Measurements from ENCODE around the gene PID1. TPM values are rescaled to one million over a fixed set of nuclear protein-coding genes. Genes with fewer than 3 reads are reported as not detected.

PID1 gene
- total RNA-seq, 1 donor from 2014 or later, result 0.34 TPM

DNA sequence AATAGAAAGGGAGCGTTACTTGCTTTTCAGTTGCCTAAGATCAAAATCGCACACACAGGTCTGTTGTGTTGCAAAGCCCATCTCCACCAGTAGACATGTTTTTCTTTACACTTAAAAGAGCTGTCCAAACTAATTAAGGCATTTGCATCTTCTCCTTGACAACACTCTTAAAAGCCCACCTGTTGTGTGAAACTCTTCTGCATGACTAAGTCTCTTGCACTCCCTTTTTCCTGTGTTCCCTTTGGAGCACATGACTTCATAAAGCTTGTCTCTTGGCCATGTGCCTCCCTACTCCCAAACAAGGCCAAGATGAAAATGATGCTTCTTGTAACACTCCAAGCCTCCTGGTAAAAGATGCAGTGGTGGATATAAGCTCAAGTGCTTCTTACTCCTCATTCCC lies 26.1 kb downstream of the PID1 start:
- peaks cover 26% of the 10 kb centered on the region for H3K9me3 Mint-ChIP-seq (ENCODE audit: low read depth)
- DNase-seq (ENCODE audit: low spot score, unreplicated experiment), result no peak
- H3K27me3 Mint-ChIP-seq, result no peaks in the 10 kb centered on the region
- H3K27ac Mint-ChIP-seq, result no peak overlapping the region
- H3K4me1 Mint-ChIP-seq (ENCODE audit: low read depth), result no peaks in the 10 kb centered on the region
- H3K36me3 Mint-ChIP-seq (ENCODE audit: insufficient read depth), result no peaks in the 10 kb centered on the region
- TF ChIP-seq, protein P1, sequence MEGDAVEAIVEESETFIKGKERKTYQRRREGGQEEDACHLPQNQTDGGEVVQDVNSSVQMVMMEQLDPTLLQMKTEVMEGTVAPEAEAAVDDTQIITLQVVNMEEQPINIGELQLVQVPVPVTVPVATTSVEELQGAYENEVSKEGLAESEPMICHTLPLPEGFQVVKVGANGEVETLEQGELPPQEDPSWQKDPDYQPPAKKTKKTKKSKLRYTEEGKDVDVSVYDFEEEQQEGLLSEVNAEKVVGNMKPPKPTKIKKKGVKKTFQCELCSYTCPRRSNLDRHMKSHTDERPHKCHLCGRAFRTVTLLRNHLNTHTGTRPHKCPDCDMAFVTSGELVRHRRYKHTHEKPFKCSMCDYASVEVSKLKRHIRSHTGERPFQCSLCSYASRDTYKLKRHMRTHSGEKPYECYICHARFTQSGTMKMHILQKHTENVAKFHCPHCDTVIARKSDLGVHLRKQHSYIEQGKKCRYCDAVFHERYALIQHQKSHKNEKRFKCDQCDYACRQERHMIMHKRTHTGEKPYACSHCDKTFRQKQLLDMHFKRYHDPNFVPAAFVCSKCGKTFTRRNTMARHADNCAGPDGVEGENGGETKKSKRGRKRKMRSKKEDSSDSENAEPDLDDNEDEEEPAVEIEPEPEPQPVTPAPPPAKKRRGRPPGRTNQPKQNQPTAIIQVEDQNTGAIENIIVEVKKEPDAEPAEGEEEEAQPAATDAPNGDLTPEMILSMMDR (IDR thresholded peaks at IDR 0.05; ENCODE audit: unreplicated experiment), result no peak
- H3K4me3 Mint-ChIP-seq (ENCODE audit: low read depth), result no peak overlapping the region

- no peak overlapping the region for H3K27ac Mint-ChIP-seq
- H3K4me1 Mint-ChIP-seq (ENCODE audit: low read depth), result no peaks in the 10 kb centered on the region
- TF ChIP-seq, protein P1 (IDR thresholded peaks at IDR 0.05; ENCODE audit: unreplicated experiment), result no peak
- H3K36me3 Mint-ChIP-seq (ENCODE audit: insufficient read depth), result no peaks in the 10 kb centered on the region
- no peak overlapping the region for H3K4me3 Mint-ChIP-seq (ENCODE audit: low read depth)
- no peaks in the 10 kb centered on the region for H3K27me3 Mint-ChIP-seq
- peaks cover 32% of the 10 kb centered on the region for H3K9me3 Mint-ChIP-seq (ENCODE audit: low read depth)
- no peak for DNase-seq (ENCODE audit: low spot score, unreplicated experiment)
These were observed 27.1 kb downstream of the PID1 start for GRCh38 chr2:229243890-229244560.

DNA sequence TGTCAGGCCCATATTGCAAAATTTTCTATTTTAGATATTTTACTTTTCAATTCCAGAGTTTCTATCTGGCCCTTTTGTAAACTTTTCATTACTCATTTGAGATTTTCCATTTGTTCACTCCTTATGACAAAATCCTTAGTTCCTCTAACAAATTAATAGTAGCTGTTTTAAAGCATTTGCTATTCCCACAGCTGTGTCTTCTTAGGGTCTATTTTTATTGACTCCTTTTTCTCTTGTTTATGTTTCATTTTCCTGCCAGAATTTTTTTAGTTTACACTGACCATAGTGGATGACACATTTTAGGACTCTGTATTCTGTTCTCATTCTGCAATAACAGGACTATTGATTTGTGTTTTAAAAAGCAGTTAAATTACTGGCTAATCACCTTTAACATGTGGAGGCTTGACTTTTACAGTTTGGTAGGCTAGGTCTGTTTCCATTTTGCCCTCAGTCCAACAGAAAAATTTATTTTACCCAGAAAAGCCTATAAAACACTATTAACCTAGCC lies 30.0 kb downstream of the PID1 start:
- H3K4me1 Mint-ChIP-seq (ENCODE audit: low read depth), result no peaks in the 10 kb centered on the region
- peaks cover 32% of the 10 kb centered on the region for H3K9me3 Mint-ChIP-seq (ENCODE audit: low read depth)
- H3K4me3 Mint-ChIP-seq (ENCODE audit: low read depth), result no peak overlapping the region
- no peak for DNase-seq (ENCODE audit: low spot score, unreplicated experiment)
- H3K36me3 Mint-ChIP-seq (ENCODE audit: insufficient read depth), result no peaks in the 10 kb centered on the region
- no peak overlapping the region for H3K27ac Mint-ChIP-seq
- TF ChIP-seq, protein P1 (IDR thresholded peaks at IDR 0.05; ENCODE audit: unreplicated experiment), result no peak
- H3K27me3 Mint-ChIP-seq, result no peaks in the 10 kb centered on the region

- H3K4me3 Mint-ChIP-seq (ENCODE audit: low read depth), result no peak overlapping the region
- DNase-seq (ENCODE audit: low spot score, unreplicated experiment), result no peak
- H3K4me1 Mint-ChIP-seq (ENCODE audit: low read depth), result no peaks in the 10 kb centered on the region
- peaks cover 32% of the 10 kb centered on the region for H3K9me3 Mint-ChIP-seq (ENCODE audit: low read depth)
- H3K27me3 Mint-ChIP-seq, result no peaks in the 10 kb centered on the region
- H3K36me3 Mint-ChIP-seq (ENCODE audit: insufficient read depth), result no peaks in the 10 kb centered on the region
- TF ChIP-seq, protein P1 (IDR thresholded peaks at IDR 0.05; ENCODE audit: unreplicated experiment), result no peak
- H3K27ac Mint-ChIP-seq, result no peak overlapping the region
These were observed 32.1 kb downstream of the PID1 start for GRCh38 chr2:229239021-229239420.

DNA sequence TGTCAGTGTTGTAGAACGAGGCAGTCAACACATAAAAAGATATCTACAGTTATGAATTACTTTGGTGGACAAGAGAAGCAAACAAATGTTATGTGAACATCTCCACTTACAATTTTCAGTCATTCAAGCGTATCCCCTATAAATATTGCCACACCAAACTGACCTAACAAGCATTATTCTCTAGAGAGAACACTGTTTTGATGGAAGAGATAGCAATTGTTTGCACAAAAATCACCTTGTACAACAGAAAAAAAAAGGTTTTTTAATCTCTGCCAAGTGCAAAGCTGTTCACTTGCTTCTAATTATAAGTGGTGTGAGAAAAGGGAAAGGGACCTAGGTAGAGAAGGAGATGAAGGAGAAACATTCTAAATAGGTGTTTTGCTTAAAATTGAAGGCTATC lies 33.8 kb downstream of the PID1 start:
- TF ChIP-seq, protein P1 (IDR thresholded peaks at IDR 0.05; ENCODE audit: unreplicated experiment), result no peak
- no peaks in the 10 kb centered on the region for H3K36me3 Mint-ChIP-seq (ENCODE audit: insufficient read depth)
- H3K27me3 Mint-ChIP-seq, result no peaks in the 10 kb centered on the region
- no peak overlapping the region for H3K4me3 Mint-ChIP-seq (ENCODE audit: low read depth)
- no peak overlapping the region for H3K27ac Mint-ChIP-seq
- H3K9me3 Mint-ChIP-seq (ENCODE audit: low read depth), result peaks cover 24% of the 10 kb centered on the region
- H3K4me1 Mint-ChIP-seq (ENCODE audit: low read depth), result no peaks in the 10 kb centered on the region
- DNase-seq (ENCODE audit: low spot score, unreplicated experiment), result no peak

Measured in progenitor cell of endocrine pancreas (in vitro differentiated cells).